Gastroesophageal sphincter (tissue), 3 donors: Measurements from ENCODE around the gene SUN2.

Experiments
- CTCF ChIP-seq, 4 experiments: fragments of 200-600 bp in 2 of 4; fragments of 450-650 bp in 2 of 4; sonication (generic) in 1 of 4; IDR thresholded peaks; one replicate each; pipeline ENCODE4 v1.5.1; 2017 to 2019; ENCODE audit warnings: antibody characterized with exemption in 4 of 4, mild to moderate bottlenecking in 2 of 4, moderate library complexity in 2 of 4
- POLR2AphosphoS5 ChIP-seq: sonication (generic); formaldehyde crosslinking; IDR thresholded peaks from one replicate; pipeline ENCODE4 v1.6.1; 2017; ENCODE audit warnings: antibody characterized with exemption

DNA sequence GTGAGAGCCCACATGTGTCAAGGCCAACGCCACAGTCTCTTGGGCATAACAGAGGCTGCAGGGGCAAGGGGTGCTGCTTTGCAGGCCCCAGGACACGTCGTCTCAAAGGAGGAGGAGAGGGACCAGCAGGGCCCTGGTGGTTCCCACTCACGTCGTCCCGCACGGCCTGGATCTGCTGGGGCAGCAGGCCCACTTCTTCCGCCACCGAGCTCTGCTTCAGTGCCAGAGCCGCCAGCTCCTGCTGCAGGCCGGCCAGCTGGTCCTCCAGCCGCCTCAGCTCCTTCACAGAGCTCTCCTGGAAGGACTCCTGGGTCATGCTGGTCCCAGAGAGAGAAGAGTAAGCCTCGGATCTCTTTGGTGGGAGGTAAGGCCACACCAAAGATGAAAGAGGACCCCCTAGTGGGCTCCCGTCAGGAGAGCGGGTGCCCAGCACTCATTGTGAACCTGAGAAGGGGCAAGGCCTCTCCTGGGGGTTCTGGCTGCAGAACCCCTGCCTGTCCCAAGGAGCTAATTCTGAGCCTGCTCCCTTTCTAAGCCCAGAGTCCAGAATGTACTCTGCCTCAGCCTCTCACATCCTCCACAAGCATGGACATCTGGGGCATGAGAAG is 15.6 kb downstream of the SUN2 start:
- no peak for TF ChIP-seq CTCF (IDR thresholded peaks at IDR 0.05)
- TF ChIP-seq POLR2AphosphoS5: no peak
